Trophoblast cell (in vitro differentiated cells and primary cell): ENCODE data around the gene ZNF30.
"Not testable (repeated sequence)": the region's sequence is repeated elsewhere in the genome, so short reads cannot be mapped to it uniquely, and the experiment has no call there.

ENCODE experiments used
- DNase-seq, 2 donors: peaks; one replicate each; pipeline ENCODE4 v3.0.0-alpha.2; 2016
- H2AFZ ChIP-seq: 2 replicates; pipeline ENCODE4 v1.6.1; 2013; ENCODE audit warnings: low read length, moderate library complexity, mild to moderate bottlenecking; ENCODE audit not compliant: insufficient read depth, poor library complexity
- H2AK5ac ChIP-seq: 2 replicates; pipeline ENCODE4 v1.6.1; 2013; ENCODE audit warnings: mild to moderate bottlenecking, low read length
- H2BK120ac ChIP-seq: 2 replicates; pipeline ENCODE4 v1.6.1; 2013; ENCODE audit warnings: low read length, mild to moderate bottlenecking, moderate library complexity; ENCODE audit not compliant: insufficient read depth, poor library complexity
- H2BK12ac ChIP-seq: 2 replicates; pipeline ENCODE4 v1.6.1; 2013; ENCODE audit warnings: mild to moderate bottlenecking, low read length, moderate library complexity
- H2BK5ac ChIP-seq: 2 replicates; pipeline ENCODE4 v1.6.1; 2013; ENCODE audit warnings: low read length, low read depth, moderate library complexity, mild to moderate bottlenecking; ENCODE audit not compliant: poor library complexity
- H3K14ac ChIP-seq: 2 replicates; pipeline ENCODE4 v1.6.1; 2013; ENCODE audit warnings: mild to moderate bottlenecking, low read length
- H3K18ac ChIP-seq: 2 replicates; pipeline ENCODE4 v1.6.1; 2013; ENCODE audit warnings: mild to moderate bottlenecking, low read length
- H3K23ac ChIP-seq: 2 replicates; pipeline ENCODE4 v1.6.1; 2013; ENCODE audit warnings: low read length
- H3K27ac ChIP-seq: 2 replicates; pipeline ENCODE4 v1.5.1; 2013; ENCODE audit warnings: low read depth, mild to moderate bottlenecking, inconsistent platforms, low read length, moderate library complexity
- H3K27me3 ChIP-seq: 2 replicates; pipeline ENCODE4 v1.6.1; 2013; ENCODE audit warnings: inconsistent platforms, mild to moderate bottlenecking, low read length, moderate library complexity; ENCODE audit not compliant: insufficient read depth
- H3K36me3 ChIP-seq, 2 experiments: 1 replicate in 1 of 2; 2 replicates in 1 of 2; pipeline ENCODE4 v1.6.1; 2013; ENCODE audit warnings: low read length in 2 of 2, mild to moderate bottlenecking in 2 of 2, moderate library complexity in 1 of 2; ENCODE audit not compliant: insufficient read depth in 2 of 2, control insufficient read depth in 1 of 2
- H3K4ac ChIP-seq: 2 replicates; pipeline ENCODE4 v1.6.1; 2013; ENCODE audit warnings: low read depth, mild to moderate bottlenecking, low read length, moderate library complexity
- H3K4me1 ChIP-seq, 2 experiments: 1 replicate in 1 of 2; 2 replicates in 1 of 2; pipeline ENCODE4 v1.6.1; 2013; ENCODE audit warnings: low read length in 2 of 2, mild to moderate bottlenecking in 2 of 2, moderate library complexity in 1 of 2; ENCODE audit not compliant: insufficient read depth in 2 of 2, control insufficient read depth in 1 of 2
- H3K4me2 ChIP-seq: 2 replicates; pipeline ENCODE4 v1.6.1; 2013; ENCODE audit warnings: inconsistent platforms, mild to moderate bottlenecking, low read length, moderate library complexity
- H3K4me3 ChIP-seq: 2 replicates; pipeline ENCODE4 v1.5.1; 2013; ENCODE audit warnings: mild to moderate bottlenecking, low read depth, low read length, inconsistent platforms
- H3K79me1 ChIP-seq: one replicate; pipeline ENCODE4 v1.6.1; 2013; ENCODE audit warnings: low read length
- H3K79me2 ChIP-seq: 2 replicates; pipeline ENCODE4 v1.6.1; 2013; ENCODE audit warnings: low read length, mild to moderate bottlenecking; ENCODE audit not compliant: control insufficient read depth, insufficient read depth, poor library complexity
- H3K9ac ChIP-seq: 2 replicates; pipeline ENCODE4 v1.6.1; 2013; ENCODE audit warnings: mild to moderate bottlenecking, low read length
- H3K9me3 ChIP-seq: 2 replicates; pipeline ENCODE4 v1.6.1; 2013; ENCODE audit warnings: low read depth, mild to moderate bottlenecking, control low read depth, inconsistent platforms, low read length; ENCODE audit not compliant: insufficient read depth
- H4K12ac ChIP-seq: 2 replicates; pipeline ENCODE4 v1.6.1; 2013; ENCODE audit warnings: low read depth, mild to moderate bottlenecking, low read length, moderate library complexity
- H4K8ac ChIP-seq: 2 replicates; pipeline ENCODE4 v1.6.1; 2013; ENCODE audit warnings: low read depth, mild to moderate bottlenecking, low read length, moderate library complexity
- H4K91ac ChIP-seq: one replicate; pipeline ENCODE4 v1.6.1; 2013; ENCODE audit warnings: low read depth, mild to moderate bottlenecking, low read length, moderate library complexity
- WGBS: extraction: QIAGEN DNeasy Blood & Tissue Kit; methylation state at CpG from one replicate; pipeline ENCODE4 v1.1.7; 2013; ENCODE audit warnings: missing lambda C conversion rate; ENCODE audit not compliant: insufficient read length, insufficient coverage; ENCODE audit errors: extremely low coverage; 5-methylcytosine and 5-hydroxymethylcytosine counted together

ZNF30 gene

DNA sequence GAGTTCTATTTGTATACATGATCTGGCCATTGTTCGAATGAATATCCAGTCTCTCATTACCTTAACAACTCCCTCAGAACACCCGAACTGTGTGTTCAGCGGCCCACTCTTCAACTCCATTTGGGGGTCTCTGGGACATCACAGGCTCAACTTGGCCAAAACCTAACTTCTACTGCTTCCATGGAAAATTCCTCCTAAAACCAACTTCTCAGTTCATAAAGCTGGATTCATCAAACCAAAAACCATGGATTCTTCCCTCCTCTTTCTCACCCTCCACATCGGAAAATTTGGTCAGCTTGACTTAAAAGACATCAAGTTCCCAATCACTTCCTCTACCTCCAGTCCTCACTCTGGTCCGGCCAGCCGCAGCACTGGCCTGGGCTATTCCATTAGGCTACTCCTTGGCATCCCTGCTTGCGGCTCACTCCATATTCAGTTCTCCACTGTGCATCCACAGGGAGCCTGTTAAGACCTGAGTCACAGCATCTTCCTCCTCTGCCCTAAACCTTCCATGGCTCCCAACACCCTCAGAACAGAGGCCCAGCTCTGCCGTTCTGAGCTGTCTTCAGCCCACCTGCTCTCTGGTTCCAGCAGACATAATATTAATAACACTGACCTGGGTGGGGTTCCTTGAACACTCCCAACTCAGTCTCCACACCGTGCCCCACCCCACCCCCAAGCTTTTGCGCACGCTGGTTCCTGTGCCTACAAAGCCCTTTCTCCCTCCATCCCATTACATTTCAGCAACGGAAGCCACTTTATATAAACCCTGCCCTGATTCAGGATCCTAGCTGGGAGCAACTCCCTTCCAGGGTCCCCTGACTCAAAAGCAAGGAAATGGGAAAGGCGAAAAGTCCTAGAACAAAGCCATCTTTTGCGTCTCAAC is 36.2 kb downstream of the ZNF30 start:
- no peak overlapping the region for H3K27ac ChIP-seq
- H3K79me1 ChIP-seq = peaks cover 7% of the 10 kb centered on the region
- no peak overlapping the region for H2BK12ac ChIP-seq
- H3K9ac ChIP-seq = peak overlapping the region; percentile 76
- peaks cover 11 to 13% of the 10 kb centered on the region in 2 experiments for H3K4me1 ChIP-seq
- H3K18ac ChIP-seq = peak overlapping the region; percentile 92
- peak overlapping the region; percentile 79 for H2AFZ ChIP-seq
- H2BK5ac ChIP-seq = no peak overlapping the region
- peak overlapping the region; percentile 72 for H3K4me2 ChIP-seq
- no peak overlapping the region for H2BK120ac ChIP-seq
- peaks cover 19 to 29% of the 10 kb centered on the region in 2 experiments for H3K36me3 ChIP-seq
- no peak overlapping the region for H2AK5ac ChIP-seq
- peak overlapping the region; percentile 82 for H4K8ac ChIP-seq
- peaks cover 3% of the 10 kb centered on the region for H3K79me2 ChIP-seq
- peak overlapping the region; percentile 52 for H4K91ac ChIP-seq
- no peak overlapping the region for H3K4ac ChIP-seq
- H3K27me3 ChIP-seq = no peaks in the 10 kb centered on the region
- peaks cover 30% of the 10 kb centered on the region for H3K9me3 ChIP-seq
- no CpG with 5 or more reads among the region's 14 CpGs for WGBS
- peak overlapping the region; percentile 67 for H4K12ac ChIP-seq
- DNase-seq = no peak
- H3K23ac ChIP-seq = no peak overlapping the region
- H3K4me3 ChIP-seq = peak overlapping the region; percentile 79
- H3K14ac ChIP-seq = peak overlapping the region; percentile 63

GRCh38 chr19:34963573-34964406 is 37.1 kb downstream of the ZNF30 start, which contains the start of gene ZNF792:
TSS of gene ZNF792 (minus strand) at chr19:34964229. CDS start at chr19:34963662, 567 bp downstream.
- Histone ChIP-seq H3K4me2 (peak within 1 kb of the TSS; percentile 72), H3K4me1 (peaks cover 11 to 13% of the 10 kb centered on the region in 2 experiments), H4K8ac (peak within 1 kb of the TSS; percentile 82), H3K27me3 (no peaks in the 10 kb centered on the region), H4K91ac (peak within 1 kb of the TSS; percentile 52), H3K4me3 (peak within 1 kb of the TSS; percentile 79), H3K14ac (peak within 1 kb of the TSS; percentile 63), H2BK120ac (peak within 1 kb of the TSS; percentile 34), H4K12ac (peak within 1 kb of the TSS; percentile 67), H3K79me2 (peaks cover 3% of the 10 kb centered on the region), H2BK12ac (peak within 1 kb of the TSS; percentile 46), H3K18ac (peak within 1 kb of the TSS; percentile 92), H3K79me1 (peaks cover 7% of the 10 kb centered on the region), H3K9ac (peak within 1 kb of the TSS; percentile 76), H3K27ac (peak within 1 kb of the TSS; percentile 19), H3K23ac (no peak within 1 kb of the TSS), H2BK5ac (no peak within 1 kb of the TSS), H3K36me3 (peaks cover 10 to 20% of the 10 kb centered on the region in 2 experiments), H3K9me3 (peaks cover 23% of the 10 kb centered on the region), H2AFZ (peak within 1 kb of the TSS; percentile 79), H2AK5ac (no peak within 1 kb of the TSS), H3K4ac (peak within 1 kb of the TSS; percentile 24)
- peak in 1 of 2 donors; percentile 13 for DNase-seq
- WGBS = no CpG with 5 or more reads among the region's 78 CpGs

GRCh38 chr19:34964598-34964997 is 37.9 kb downstream of the ZNF30 start:
- Histone ChIP-seq H2BK12ac (no peak overlapping the region), H3K9ac (no peak overlapping the region), H3K9me3 (peaks cover 16% of the 10 kb centered on the region), H3K14ac (no peak overlapping the region), H2AK5ac (no peak overlapping the region), H3K36me3 (peaks cover 3 to 13% of the 10 kb centered on the region in 2 experiments), H4K8ac (no peak overlapping the region), H4K91ac (no peak overlapping the region), H3K27me3 (no peaks in the 10 kb centered on the region), H2BK120ac (no peak overlapping the region), H3K27ac (no peak overlapping the region), H2BK5ac (no peak overlapping the region), H3K18ac (no peak overlapping the region), H3K4me1 (peaks cover 11 to 13% of the 10 kb centered on the region in 2 experiments), H3K4ac (no peak overlapping the region), H2AFZ (peak overlapping the region; percentile 72), H3K23ac (no peak overlapping the region), H3K4me3 (no peak overlapping the region), H3K79me2 (peaks cover 3% of the 10 kb centered on the region), H3K79me1 (peaks cover 7% of the 10 kb centered on the region), H3K4me2 (no peak overlapping the region), H4K12ac (no peak overlapping the region)
- no peak for DNase-seq
- WGBS = no CpG with 5 or more reads among the region's 6 CpGs

- peaks cover 11 to 13% of the 10 kb centered on the region in 2 experiments for H3K4me1 ChIP-seq
- not testable (repeated sequence) for H2BK120ac ChIP-seq, H3K79me2 ChIP-seq, H2AK5ac ChIP-seq, H4K12ac ChIP-seq, H2AFZ ChIP-seq, DNase-seq, H4K91ac ChIP-seq, H3K4ac ChIP-seq, H3K27ac ChIP-seq, H3K4me2 ChIP-seq, H3K27me3 ChIP-seq, H3K18ac ChIP-seq, H2BK12ac ChIP-seq, H3K14ac ChIP-seq, H3K4me3 ChIP-seq, H4K8ac ChIP-seq, H3K79me1 ChIP-seq, H3K9ac ChIP-seq, H3K36me3 ChIP-seq, H2BK5ac ChIP-seq, H3K23ac ChIP-seq
- H3K9me3 ChIP-seq = peaks cover 12% of the 10 kb centered on the region
- no CpG with 5 or more reads among the region's 5 CpGs for WGBS
Observed at GRCh38 chr19:34965505-34965904, 38.8 kb downstream of the ZNF30 start.
